Endothelial cell of umbilical vein (primary cell): ENCODE measurements around the gene PRRT1.

ENCODE experiments used
- CTCF ChIP-seq, 2 donors: IDR thresholded peaks; 1 replicate in 1 of 2; 2 replicates in 1 of 2; pipeline ENCODE4 v1.5.1; 2011; ENCODE audit warnings: low read length in 2 of 2, mild to moderate bottlenecking in 2 of 2, moderate library complexity in 2 of 2, control low read depth in 1 of 2, inconsistent platforms in 1 of 2, low read depth in 1 of 2; ENCODE audit not compliant: insufficient read depth in 1 of 2; ENCODE audit errors: extremely low read depth in 1 of 2
- EZH2 ChIP-seq: IDR thresholded peaks from 2 replicates; pipeline ENCODE4 v1.6.1; 2012; ENCODE audit warnings: borderline replicate concordance, low read depth, mild to moderate bottlenecking, moderate library complexity, low read length, inconsistent platforms; ENCODE audit not compliant: severe bottlenecking
- JUN ChIP-seq: IDR thresholded peaks from 2 replicates; pipeline ENCODE4 v1.6.1; 2011; ENCODE audit warnings: borderline replicate concordance, low read depth; ENCODE audit not compliant: insufficient read length, insufficient read depth
- POLR2A ChIP-seq: IDR thresholded peaks from 2 replicates; pipeline ENCODE4 v1.6.1; 2012; ENCODE audit warnings: low read depth, mild to moderate bottlenecking, control low read depth, low read length
- POLR2AphosphoS5 ChIP-seq: IDR thresholded peaks from 2 replicates; pipeline ENCODE4 v1.6.1; 2012; ENCODE audit warnings: low read depth, mild to moderate bottlenecking, control low read depth, low read length, moderate library complexity; ENCODE audit not compliant: insufficient read depth

- TF ChIP-seq POLR2A: no peak
- TF ChIP-seq CTCF (IDR thresholded peaks at IDR 0.05; ENCODE audit: extremely low read depth in 1 of 2, insufficient read depth in 1 of 2, low read depth in 1 of 2, low read length in 2 of 2): no peak
- no peak for TF ChIP-seq EZH2
- TF ChIP-seq POLR2AphosphoS5: no peak
- TF ChIP-seq JUN: no peak
These were observed 49.5 kb downstream of the PRRT1 start for GRCh38 chr6:32102255-32102654.
